HG03060 (cell line): ENCODE data around the gene RSPH10B.
"Not testable (repeated sequence)": the region's sequence is repeated elsewhere in the genome, so short reads cannot be mapped to it uniquely, and the experiment has no call there.

Source experiments
- ATAC-seq: cut with Tn5 transposase; IDR thresholded peaks from one replicate; pipeline ENCODE4 v1.9.1; 2021; ENCODE audit warnings: low read depth, moderate number of reproducible peaks; ENCODE audit not compliant: unreplicated experiment

Gene RSPH10B

DNA sequence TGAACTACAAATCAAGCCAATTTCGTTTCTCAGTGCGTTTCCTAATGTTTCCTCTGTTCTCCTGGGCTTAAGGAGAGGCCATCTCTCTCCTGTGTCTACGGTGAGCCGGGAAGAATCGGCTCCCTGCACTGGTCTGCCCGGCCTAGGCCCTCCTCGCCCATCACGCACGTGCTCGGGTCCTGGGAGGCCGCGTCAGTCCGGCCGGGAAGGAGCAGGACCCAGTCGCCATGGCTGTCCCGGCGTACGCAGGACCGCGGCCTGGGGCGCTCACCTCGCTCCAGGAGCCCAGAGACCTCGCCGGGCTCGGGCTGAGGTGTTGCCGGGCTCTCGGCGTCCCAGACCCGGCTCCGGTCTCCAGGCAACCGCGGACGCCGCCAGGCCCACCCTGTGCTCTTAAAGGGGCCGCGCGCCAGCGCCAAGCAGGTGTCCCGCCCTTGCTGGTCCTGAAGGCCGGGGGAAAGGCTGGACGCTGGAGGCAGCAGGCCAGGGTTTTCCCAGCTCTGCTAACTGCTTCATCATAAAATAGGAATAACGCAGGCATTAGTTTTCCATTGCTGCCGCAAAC is at the start of gene RSPH10B:
RSPH10B (minus strand) TSS at position 343 of the 565 bp plus-strand sequence. CDS start 3,573 bp downstream, outside the sequence.
- not testable (repeated sequence) for ATAC-seq

DNA sequence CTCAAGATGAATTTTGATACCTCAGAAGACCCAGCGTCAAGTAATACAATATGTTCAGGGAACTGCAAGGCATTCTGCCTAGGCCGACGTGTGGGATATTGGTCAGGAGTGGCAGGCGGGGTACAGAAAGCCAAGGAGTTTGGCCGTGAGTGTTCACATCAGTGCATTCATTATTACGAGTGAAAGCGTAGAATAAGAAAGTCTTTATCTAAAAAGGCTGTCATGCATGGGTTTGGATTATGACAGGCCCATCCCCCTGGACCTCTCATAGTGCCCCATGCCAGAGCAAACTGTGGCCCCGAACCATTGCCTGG is 46.1 kb upstream of the RSPH10B start:
- ATAC-seq, result no peak

DNA sequence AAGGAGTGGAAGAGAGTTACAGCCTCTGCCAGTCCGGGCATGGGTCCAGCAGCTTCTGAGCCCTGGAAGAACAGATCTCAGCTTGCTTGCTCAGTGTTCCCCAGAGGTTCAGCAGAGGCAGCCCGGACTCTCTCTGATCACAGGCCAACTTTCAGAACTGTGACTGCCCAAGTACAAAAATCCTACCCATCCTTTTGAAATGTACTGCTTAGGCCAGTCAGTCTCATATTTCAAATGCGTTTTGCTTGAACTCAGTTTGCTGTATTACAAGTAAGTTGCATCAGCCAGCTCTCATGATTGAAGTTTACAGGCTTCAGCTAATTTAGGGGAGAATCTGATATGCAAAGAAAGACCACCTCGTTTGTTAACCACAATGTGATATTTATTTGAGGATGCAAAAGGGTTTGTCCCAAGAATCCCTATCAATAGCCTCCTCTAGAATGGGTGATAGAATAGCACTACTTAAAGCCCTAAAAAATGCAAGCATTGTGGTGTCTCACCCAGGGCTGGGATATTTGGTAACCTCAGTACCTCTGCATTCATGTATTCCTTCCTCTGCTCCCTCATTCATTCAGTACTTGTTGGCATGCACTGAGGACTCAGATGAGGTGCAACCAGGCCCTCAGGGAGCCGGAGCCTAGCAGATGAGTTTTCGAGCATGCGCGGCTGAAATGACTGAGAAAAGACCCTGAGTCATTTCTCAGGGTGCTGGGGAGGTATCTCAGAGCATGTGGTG is 45.6 kb upstream of the RSPH10B start:
- ATAC-seq, result peak; percentile 34

GRCh38 chr7:6012355-6013104 is 42.0 kb upstream of the RSPH10B start:
- no peak for ATAC-seq

- no peak for ATAC-seq
These were observed 41.1 kb upstream of the RSPH10B start for GRCh38 chr7:6011541-6011940.

GRCh38 chr7:6010370-6010769 is 39.9 kb upstream of the RSPH10B start:
- ATAC-seq, result not testable (repeated sequence)

DNA sequence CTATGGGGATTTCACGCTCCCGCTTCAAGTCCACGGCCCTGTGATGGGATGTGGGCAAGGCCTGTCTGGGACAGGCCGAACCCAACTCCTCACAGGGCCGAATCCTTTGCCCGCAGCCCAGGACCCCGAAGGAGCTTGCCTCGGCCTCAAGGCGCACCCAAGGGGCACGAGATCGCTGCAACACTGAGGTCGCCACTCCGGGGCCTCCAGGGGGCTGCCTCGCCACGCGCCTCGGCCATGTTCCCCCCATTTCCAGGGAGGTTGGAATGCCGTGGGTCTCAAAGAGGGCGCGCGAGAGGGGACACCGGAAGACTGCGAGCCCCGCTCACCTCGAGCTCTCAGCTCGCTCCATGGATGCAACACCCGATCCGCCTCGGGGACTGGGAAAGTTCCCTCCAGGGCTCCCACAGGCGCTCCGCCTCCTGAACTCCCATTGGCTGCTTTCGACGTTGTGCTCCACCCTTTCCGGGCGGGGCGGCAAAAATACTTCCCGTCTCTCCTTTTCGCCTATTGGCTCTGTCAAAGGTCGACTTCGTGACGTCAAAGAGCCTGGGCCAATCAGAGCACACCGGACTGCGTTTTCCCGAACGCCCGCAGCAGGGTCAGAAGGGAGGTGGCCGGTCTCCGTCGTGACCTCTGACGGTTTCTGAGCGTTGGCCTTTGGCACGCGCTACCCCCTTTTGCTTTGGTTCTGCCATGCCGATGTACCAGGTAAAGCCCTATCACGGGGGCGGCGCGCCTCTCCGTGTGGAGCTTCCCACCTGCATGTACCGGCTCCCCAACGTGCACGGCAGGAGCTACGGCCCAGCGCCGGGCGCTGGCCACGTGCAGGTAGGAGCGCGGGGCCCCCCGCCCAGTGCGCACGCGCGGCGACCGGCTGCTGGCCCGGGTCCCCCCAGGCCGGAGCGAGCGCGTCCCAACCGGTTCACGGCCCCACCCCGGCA is 38.5 kb upstream of the RSPH10B start, which contains the start of the genes AIMP2 and PMS2:
AIMP2 (plus strand) TSS at position 605 of the 944 bp plus-strand sequence; CDS start at position 697, 92 bp downstream.
PMS2 (minus strand) TSS at position 382 of the 944 bp plus-strand sequence; CDS start at position 352, 30 bp downstream.
- ATAC-seq, result peak; percentile 93

DNA sequence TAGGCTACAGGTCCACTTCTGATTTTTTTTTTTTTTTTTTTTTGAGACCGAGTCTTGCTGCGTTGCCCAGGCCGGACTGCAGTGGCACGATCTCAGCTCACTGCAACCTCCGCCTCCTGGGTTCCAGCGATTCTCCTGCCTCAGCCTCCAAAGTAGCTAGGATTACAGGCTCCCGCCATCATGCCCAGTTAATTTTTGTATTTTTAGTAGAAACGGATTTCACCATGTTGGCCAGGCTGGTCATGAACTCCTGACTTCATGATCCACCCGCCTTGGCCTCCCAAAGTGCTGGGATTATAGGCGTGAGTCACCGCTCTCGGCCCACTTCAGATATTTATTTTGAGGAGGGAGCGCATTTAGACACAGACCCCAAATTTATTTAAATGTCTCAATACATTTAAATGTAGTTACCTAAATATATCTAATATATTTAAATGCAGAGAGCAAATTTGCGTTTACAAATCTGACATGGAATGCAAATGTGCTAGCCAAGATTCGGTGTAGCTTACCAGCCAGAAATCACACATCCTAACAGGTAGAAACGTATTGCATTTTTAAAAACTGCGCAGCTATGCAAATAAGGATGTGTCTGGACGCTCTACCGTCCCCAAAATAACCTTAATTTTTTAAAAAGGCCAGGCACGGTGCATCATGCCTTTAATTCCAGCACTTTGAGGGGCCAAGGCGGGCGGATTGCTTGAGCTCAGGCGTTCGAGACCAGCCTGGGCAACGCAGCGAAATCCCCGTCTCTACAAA is 37.5 kb upstream of the RSPH10B start:
- not testable (repeated sequence) for ATAC-seq

GRCh38 chr7:6007386-6007785 is 36.9 kb upstream of the RSPH10B start:
- no peak for ATAC-seq

GRCh38 chr7:5997210-5997808 is 26.8 kb upstream of the RSPH10B start:
- no peak for ATAC-seq

GRCh38 chr7:5987061-5987460 is 16.6 kb upstream of the RSPH10B start:
- ATAC-seq, result not testable (repeated sequence)

GRCh38 chr7:5979680-5980314 is 9.3 kb upstream of the RSPH10B start:
- not testable (repeated sequence) for ATAC-seq

DNA sequence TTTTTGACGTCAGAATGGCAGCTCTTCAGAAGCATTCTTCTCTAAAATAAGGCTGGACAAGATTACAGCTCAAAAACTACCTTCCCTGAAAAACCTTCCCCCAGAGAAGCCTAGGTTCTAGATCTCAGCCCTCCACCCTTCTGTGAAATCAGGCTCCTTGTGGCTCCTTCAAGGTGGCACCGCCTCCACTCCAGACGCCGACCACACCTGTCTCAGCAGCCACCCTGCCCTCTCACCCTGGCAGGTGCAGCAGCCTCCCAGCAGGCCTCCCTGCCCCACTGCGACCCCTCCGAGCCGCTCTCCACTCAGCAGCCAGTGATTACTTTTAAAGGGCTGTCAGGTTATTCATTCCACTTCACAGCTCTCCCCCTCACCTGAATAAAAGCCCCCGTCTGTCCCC is 3.1 kb upstream of the RSPH10B start:
- not testable (repeated sequence) for ATAC-seq

GRCh38 chr7:5963810-5964209 is 6.7 kb downstream of the RSPH10B start:
- not testable (repeated sequence) for ATAC-seq

- not testable (repeated sequence) for ATAC-seq
These were observed 7.3 kb downstream of the RSPH10B start for GRCh38 chr7:5963205-5963604.

- not testable (repeated sequence) for ATAC-seq
These were observed 35.5 kb downstream of the RSPH10B start for GRCh38 chr7:5934945-5935450.

- not testable (repeated sequence) for ATAC-seq
These were observed 38.4 kb downstream of the RSPH10B start for GRCh38 chr7:5931905-5932644.

- not testable (repeated sequence) for ATAC-seq
These were observed 39.2 kb downstream of the RSPH10B start for GRCh38 chr7:5931250-5931649.
